HG02642 (cell line): ENCODE data around the gene ROPN1B.

Experiments
- ATAC-seq: cut with Tn5 transposase; IDR thresholded peaks from one replicate; pipeline ENCODE4 v1.9.1; 2021; ENCODE audit warnings: mild to moderate bottlenecking; ENCODE audit not compliant: unreplicated experiment, poor library complexity

ROPN1B gene

GRCh38 chr3:126003447-126004190, 34.6 kb downstream of the ROPN1B start:
- no peak for ATAC-seq

- ATAC-seq: no peak
Observed at GRCh38 chr3:126004217-126004616, 35.2 kb downstream of the ROPN1B start.

GRCh38 chr3:126004692-126005091, 35.7 kb downstream of the ROPN1B start:
- no peak for ATAC-seq

GRCh38 chr3:126005951-126006350, 37.0 kb downstream of the ROPN1B start:
- ATAC-seq: no peak

- no peak for ATAC-seq
Observed at GRCh38 chr3:126008219-126008618, 39.2 kb downstream of the ROPN1B start.

GRCh38 chr3:126009181-126009580, 40.2 kb downstream of the ROPN1B start:
- no peak for ATAC-seq

- no peak for ATAC-seq
Observed at GRCh38 chr3:126013751-126014156, 44.8 kb downstream of the ROPN1B start.

GRCh38 chr3:126014252-126014651, 45.3 kb downstream of the ROPN1B start:
- no peak for ATAC-seq

GRCh38 chr3:126015075-126015474, 46.1 kb downstream of the ROPN1B start:
- ATAC-seq: no peak

GRCh38 chr3:126016616-126017015, 47.6 kb downstream of the ROPN1B start:
- ATAC-seq: no peak

GRCh38 chr3:126017362-126017761, 48.4 kb downstream of the ROPN1B start:
- ATAC-seq: no peak

GRCh38 chr3:126018545-126018944, 49.6 kb downstream of the ROPN1B start:
- no peak for ATAC-seq

- ATAC-seq: no peak
Observed at GRCh38 chr3:126018995-126019394, 50.0 kb downstream of the ROPN1B start.

GRCh38 chr3:126019683-126020082, 50.7 kb downstream of the ROPN1B start:
- ATAC-seq: no peak

- no peak for ATAC-seq
Observed at GRCh38 chr3:126021224-126021623, 52.2 kb downstream of the ROPN1B start.

GRCh38 chr3:126021702-126022101, 52.7 kb downstream of the ROPN1B start:
- ATAC-seq: no peak

GRCh38 chr3:126022741-126023359, 53.9 kb downstream of the ROPN1B start:
- no peak for ATAC-seq

GRCh38 chr3:126023390-126023789, 54.4 kb downstream of the ROPN1B start:
- no peak for ATAC-seq

- no peak for ATAC-seq
Observed at GRCh38 chr3:126024049-126024854, 55.3 kb downstream of the ROPN1B start.

GRCh38 chr3:126025116-126025729, 56.2 kb downstream of the ROPN1B start:
- ATAC-seq: no peak

GRCh38 chr3:126025862-126026261, 56.9 kb downstream of the ROPN1B start:
- ATAC-seq: no peak
